ENCODE results near the gene MKKS. TPM values are rescaled to one million over a fixed set of nuclear protein-coding genes. Genes with fewer than 3 reads are reported as not detected.
"Not testable (repeated sequence)": the region's sequence is repeated elsewhere in the genome, so short reads cannot be mapped to it uniquely, and the experiment has no call there.

The MKKS gene
- total RNA-seq, 2 donors from 2014 or later, result 4.7 to 5.0 TPM

GRCh38 chr20:10423735-10424134 lies 10.3 kb downstream of the MKKS start:
- H3K4me1 Mint-ChIP-seq, result peaks cover 8% of the 10 kb centered on the region
- H3K36me3 Mint-ChIP-seq (ENCODE audit: low read depth), result peaks cover 2% of the 10 kb centered on the region
- no peaks in the 10 kb centered on the region for H3K27me3 Mint-ChIP-seq
- H3K27ac Mint-ChIP-seq, result no peak overlapping the region
- ATAC-seq (no peak), DNase-seq (no peak)
- no peaks in the 10 kb centered on the region for H3K9me3 ChIP-seq (ENCODE audit: control insufficient read depth, low read length, poor library complexity, severe bottlenecking)
- H3K4me3 Mint-ChIP-seq, result no peak overlapping the region

- Mint-ChIP-seq H3K27me3 (no peaks in the 10 kb centered on the region), H3K4me1 (peaks cover 10% of the 10 kb centered on the region), H3K36me3 (ENCODE audit: low read depth) (peaks cover 6% of the 10 kb centered on the region), H3K27ac (no peak overlapping the region), H3K4me3 (no peak overlapping the region)
- DNase-seq, result no peak
- ATAC-seq, result no peak
- no peaks in the 10 kb centered on the region for H3K9me3 ChIP-seq (ENCODE audit: control insufficient read depth, low read length, poor library complexity, severe bottlenecking)
These were observed 14.4 kb downstream of the MKKS start for GRCh38 chr20:10419550-10420133.

- H3K4me1 Mint-ChIP-seq; H3K4me3 Mint-ChIP-seq; H3K9me3 ChIP-seq (ENCODE audit: control insufficient read depth, low read length, poor library complexity, severe bottlenecking); DNase-seq; ATAC-seq; H3K27me3 Mint-ChIP-seq; H3K36me3 Mint-ChIP-seq (ENCODE audit: low read depth): not testable (repeated sequence)
- peak overlapping the region; percentile 61 for H3K27ac Mint-ChIP-seq
These were observed 16.8 kb downstream of the MKKS start for GRCh38 chr20:10417218-10417617.

GRCh38 chr20:10415013-10415650 lies 18.9 kb downstream of the MKKS start:
- H3K9me3 ChIP-seq (ENCODE audit: control insufficient read depth, low read length, poor library complexity, severe bottlenecking), result no peaks in the 10 kb centered on the region
- no peak overlapping the region for H3K4me3 Mint-ChIP-seq
- no peaks in the 10 kb centered on the region for H3K27me3 Mint-ChIP-seq
- H3K36me3 Mint-ChIP-seq (ENCODE audit: low read depth), result peaks cover 4% of the 10 kb centered on the region
- ATAC-seq (no peak), DNase-seq (no peak)
- H3K4me1 Mint-ChIP-seq, result peaks cover 8% of the 10 kb centered on the region
- no peak overlapping the region for H3K27ac Mint-ChIP-seq

GRCh38 chr20:10412591-10413408 lies 21.2 kb downstream of the MKKS start:
- no peak overlapping the region for H3K27ac Mint-ChIP-seq
- peaks cover 6% of the 10 kb centered on the region for H3K4me1 Mint-ChIP-seq
- no peak for ATAC-seq
- no peaks in the 10 kb centered on the region for H3K9me3 ChIP-seq (ENCODE audit: control insufficient read depth, low read length, poor library complexity, severe bottlenecking)
- no peaks in the 10 kb centered on the region for H3K27me3 Mint-ChIP-seq
- no peak for DNase-seq
- peaks cover 4% of the 10 kb centered on the region for H3K36me3 Mint-ChIP-seq (ENCODE audit: low read depth)
- H3K4me3 Mint-ChIP-seq, result no peak overlapping the region

GRCh38 chr20:10411673-10412072 lies 22.3 kb downstream of the MKKS start:
- Mint-ChIP-seq H3K4me3 (no peak overlapping the region), H3K27me3 (no peaks in the 10 kb centered on the region), H3K27ac (no peak overlapping the region), H3K36me3 (ENCODE audit: low read depth) (no peaks in the 10 kb centered on the region), H3K4me1 (peaks cover 3% of the 10 kb centered on the region)
- H3K9me3 ChIP-seq (ENCODE audit: control insufficient read depth, low read length, poor library complexity, severe bottlenecking), result no peaks in the 10 kb centered on the region
- no peak for DNase-seq
- no peak for ATAC-seq

- no peak for ATAC-seq
- Mint-ChIP-seq H3K27ac (no peak overlapping the region), H3K36me3 (ENCODE audit: low read depth) (no peaks in the 10 kb centered on the region), H3K4me3 (no peak overlapping the region), H3K27me3 (no peaks in the 10 kb centered on the region), H3K4me1 (no peaks in the 10 kb centered on the region)
- no peaks in the 10 kb centered on the region for H3K9me3 ChIP-seq (ENCODE audit: control insufficient read depth, low read length, poor library complexity, severe bottlenecking)
- no peak for DNase-seq
These were observed 25.8 kb downstream of the MKKS start for GRCh38 chr20:10408108-10408813.

GRCh38 chr20:10404959-10405530 lies 29.0 kb downstream of the MKKS start:
- no peak for DNase-seq
- no peak overlapping the region for H3K27ac Mint-ChIP-seq

GRCh38 chr20:10404023-10404628 lies 29.9 kb downstream of the MKKS start:
- ATAC-seq (no peak), DNase-seq (no peak)
- Mint-ChIP-seq H3K27ac (no peak overlapping the region), H3K36me3 (ENCODE audit: low read depth) (no peaks in the 10 kb centered on the region), H3K4me3 (no peak overlapping the region), H3K27me3 (no peaks in the 10 kb centered on the region), H3K4me1 (peaks cover 3% of the 10 kb centered on the region)
- H3K9me3 ChIP-seq (ENCODE audit: control insufficient read depth, low read length, poor library complexity, severe bottlenecking), result no peaks in the 10 kb centered on the region

More at GRCh38 chr20:10404959-10405530, 29.0 kb downstream of the MKKS start:
- Mint-ChIP-seq H3K27me3 (no peaks in the 10 kb centered on the region), H3K4me1 (peaks cover 3% of the 10 kb centered on the region), H3K4me3 (no peak overlapping the region), H3K36me3 (ENCODE audit: low read depth) (no peaks in the 10 kb centered on the region)
- no peaks in the 10 kb centered on the region for H3K9me3 ChIP-seq (ENCODE audit: control insufficient read depth, low read length, poor library complexity, severe bottlenecking)
- no peak for ATAC-seq

- ATAC-seq (no peak), DNase-seq (no peak)
- H3K27ac Mint-ChIP-seq, result no peak overlapping the region
These were observed 30.9 kb downstream of the MKKS start for GRCh38 chr20:10402938-10403608.

GRCh38 chr20:10398834-10399369 lies 35.1 kb downstream of the MKKS start:
- Mint-ChIP-seq H3K4me1 (peaks cover 3% of the 10 kb centered on the region), H3K27ac (no peak overlapping the region), H3K36me3 (ENCODE audit: low read depth) (no peaks in the 10 kb centered on the region), H3K4me3 (no peak overlapping the region), H3K27me3 (no peaks in the 10 kb centered on the region)
- ATAC-seq (no peak), DNase-seq (no peak)
- no peaks in the 10 kb centered on the region for H3K9me3 ChIP-seq (ENCODE audit: control insufficient read depth, low read length, poor library complexity, severe bottlenecking)

More at GRCh38 chr20:10402938-10403608, 30.9 kb downstream of the MKKS start:
- H3K36me3 Mint-ChIP-seq (ENCODE audit: low read depth), result no peaks in the 10 kb centered on the region
- H3K9me3 ChIP-seq (ENCODE audit: control insufficient read depth, low read length, poor library complexity, severe bottlenecking), result no peaks in the 10 kb centered on the region
- no peak overlapping the region for H3K4me3 Mint-ChIP-seq
- H3K27me3 Mint-ChIP-seq, result no peaks in the 10 kb centered on the region
- H3K4me1 Mint-ChIP-seq, result peaks cover 3% of the 10 kb centered on the region

- DNase-seq, result not testable (repeated sequence)
These were observed 39.3 kb downstream of the MKKS start for GRCh38 chr20:10394752-10395151.

More at GRCh38 chr20:10394752-10395151, 39.3 kb downstream of the MKKS start:
- H3K9me3 ChIP-seq (ENCODE audit: control insufficient read depth, low read length, poor library complexity, severe bottlenecking); H3K4me3 Mint-ChIP-seq; H3K36me3 Mint-ChIP-seq (ENCODE audit: low read depth); H3K27me3 Mint-ChIP-seq; H3K4me1 Mint-ChIP-seq; H3K27ac Mint-ChIP-seq; ATAC-seq: not testable (repeated sequence)

Data from T-helper 17 cell (primary cell).